Calu3 (cell line): ENCODE results near the gene RET. TPM values are rescaled to one million over a fixed set of nuclear protein-coding genes. Genes with fewer than 3 reads are reported as not detected.

Source experiments
- BruUV-seq: library from RNA; stranded (reverse); fragments of 400-500 nt; replicated peaks from 2 replicates; lab custom pipeline; 2021; lab: Mats Ljungman, UMichigan
- CTCF ChIA-PET: fragments of 300-600 bp; sonication (Branson Sonifier 250); formaldehyde crosslinking; loops from one replicate; lab custom pipeline; 2022; ENCODE audit warnings: antibody characterized with exemption; lab: Charles Lee
- DNase-seq: peaks from one replicate; pipeline ENCODE4 v3.0.0; 2022
- H3K27ac Mint-ChIP-seq: one replicate; pipeline ENCODE4 v1.8.0; 2022; ENCODE audit warnings: mixed read lengths; ENCODE audit not compliant: unreplicated experiment
- H3K27me3 Mint-ChIP-seq: one replicate; pipeline ENCODE4 v1.8.0; 2022; ENCODE audit warnings: mixed read lengths; ENCODE audit not compliant: unreplicated experiment
- H3K36me3 Mint-ChIP-seq: one replicate; pipeline ENCODE4 v1.8.0; 2022; ENCODE audit warnings: mild to moderate bottlenecking, moderate library complexity, mixed read lengths; ENCODE audit not compliant: insufficient read depth, unreplicated experiment
- H3K4me1 Mint-ChIP-seq: one replicate; pipeline ENCODE4 v1.8.0; 2022; ENCODE audit warnings: mild to moderate bottlenecking, low read depth, mixed read lengths; ENCODE audit not compliant: unreplicated experiment
- H3K4me3 Mint-ChIP-seq: one replicate; pipeline ENCODE4 v1.8.0; 2022; ENCODE audit warnings: mild to moderate bottlenecking, low read depth, moderate library complexity, mixed read lengths; ENCODE audit not compliant: unreplicated experiment
- H3K9me3 Mint-ChIP-seq: one replicate; pipeline ENCODE4 v1.8.0; 2022; ENCODE audit warnings: low read depth, mixed read lengths; ENCODE audit not compliant: unreplicated experiment
- CTCF ChIP-seq: fragments of 200-600 bp; IDR thresholded peaks from one replicate; pipeline ENCODE4 v1.8.0; 2022; ENCODE audit warnings: antibody characterized with exemption; ENCODE audit not compliant: unreplicated experiment
- intact Hi-C: fragments of 100-400 bp; cut with micrococcal nuclease; formaldehyde crosslinking; loops from one replicate; pipeline ENCODE4 v1.10.0; 2022; ENCODE audit not compliant: unreplicated experiment
- total RNA-seq: library from RNA; stranded (reverse); gene quantifications from 2 replicates; pipeline ENCODE4 v1.2.3, GENCODE V29; 2022

RET gene
- total RNA-seq, 1 experiment from 2014 or later, result not detected

GRCh38 chr10:43073721-43074120, 3.1 kb upstream of the RET start:
- Mint-ChIP-seq H3K36me3 (peaks cover 5% of the 10 kb centered on the region), H3K9me3 (no peaks in the 10 kb centered on the region), H3K4me1 (no peaks in the 10 kb centered on the region), H3K4me3 (no peak overlapping the region), H3K27me3 (peaks cover 85% of the 10 kb centered on the region), H3K27ac (no peak overlapping the region)
- no peak for DNase-seq
- intact Hi-C loops, result no loop called here
- BruUV-seq, result no TSS peak
- TF ChIP-seq CTCF, result no peak
- CTCF ChIA-PET, result no interaction called here

GRCh38 chr10:43074409-43074808, 2.5 kb upstream of the RET start:
- no peak for TF ChIP-seq CTCF
- peaks cover 91% of the 10 kb centered on the region for H3K27me3 Mint-ChIP-seq
- intact Hi-C loops, result no loop called here

GRCh38 chr10:43074827-43075611, 1.9 kb upstream of the RET start:
- Mint-ChIP-seq H3K36me3 (peaks cover 5% of the 10 kb centered on the region), H3K9me3 (no peaks in the 10 kb centered on the region), H3K4me3 (no peak overlapping the region), H3K4me1 (no peaks in the 10 kb centered on the region), H3K27me3 (peaks cover 91% of the 10 kb centered on the region), H3K27ac (no peak overlapping the region)
- no TSS peak for BruUV-seq
- no peak for DNase-seq
- intact Hi-C loops, result loop anchor here (5.0 kb wide), 2 partner anchors 48 to 203 kb away; no protein-coding TSS in a partner anchor
- TF ChIP-seq CTCF, result no peak
- CTCF ChIA-PET, result interaction anchor here (0.7 kb wide), 2 partner anchors 11 to 48 kb away, joined by 3 to 4 read pairs; no protein-coding TSS in a partner anchor

More at GRCh38 chr10:43074409-43074808, 2.5 kb upstream of the RET start:
- DNase-seq, result no peak
- Mint-ChIP-seq H3K4me1 (no peaks in the 10 kb centered on the region), H3K9me3 (no peaks in the 10 kb centered on the region), H3K36me3 (peaks cover 5% of the 10 kb centered on the region), H3K27ac (no peak overlapping the region), H3K4me3 (no peak overlapping the region)
- BruUV-seq, result no TSS peak
- CTCF ChIA-PET, result interaction anchor here (0.7 kb wide), 1 partner anchor 12 kb away, joined by 4 read pairs; no protein-coding TSS in a partner anchor

- intact Hi-C loops, result loop anchor here (5.0 kb wide), 2 partner anchors 48 to 203 kb away; no protein-coding TSS in a partner anchor
- no peak overlapping the region for H3K4me3 Mint-ChIP-seq
- peak; percentile 30 for DNase-seq
- no peak for TF ChIP-seq CTCF
- H3K27ac Mint-ChIP-seq, result no peak overlapping the region
- H3K9me3 Mint-ChIP-seq, result no peaks in the 10 kb centered on the region
- peaks cover 91% of the 10 kb centered on the region for H3K27me3 Mint-ChIP-seq
- BruUV-seq, result no TSS peak
- H3K4me1 Mint-ChIP-seq, result no peaks in the 10 kb centered on the region
- CTCF ChIA-PET, result interaction anchor here (0.7 kb wide), 1 partner anchor 49 kb away, joined by 3 read pairs; no protein-coding TSS in a partner anchor
- H3K36me3 Mint-ChIP-seq, result peaks cover 5% of the 10 kb centered on the region
Measured at GRCh38 chr10:43075612-43076003, 1.3 kb upstream of the RET start.
